K562 (cell line): ENCODE measurements around the gene ZDHHC14. TPM values are rescaled to one million over a fixed set of nuclear protein-coding genes. Genes with fewer than 3 reads are reported as not detected.

Experiments
- CBFA2T3 ChIP-seq: fragments of 450-650 bp; IDR thresholded peaks from 2 replicates; pipeline ENCODE4 v1.6.1; 2017
- EGR1 ChIP-seq: fragments of 450-650 bp; conservative IDR thresholded peaks from 2 replicates; pipeline ENCODE4 v1.6.1; 2017; ENCODE audit warnings: mild to moderate bottlenecking
- FOS ChIP-seq: IDR thresholded peaks from 3 replicates; pipeline ENCODE4 v1.6.1; 2011; ENCODE audit not compliant: insufficient read length; ENCODE audit errors: extremely low read depth
- GABPB2 ChIP-seq: fragments of 250-450 bp; sonication (Bioruptor Pico); conservative IDR thresholded peaks from 2 replicates; pipeline ENCODE4 v1.5.1; 2021; ENCODE audit warnings: mild to moderate bottlenecking
- MTA1 ChIP-seq: fragments of 450-650 bp; IDR thresholded peaks from 2 replicates; pipeline ENCODE4 v1.6.1; 2017; ENCODE audit warnings: borderline replicate concordance
- VEZF1 ChIP-seq: fragments of 200-800 bp; sonication (Bioruptor generic); IDR thresholded peaks from 2 replicates; pipeline ENCODE4 v1.6.1; 2017; ENCODE audit warnings: missing genetic modification characterization, missing compliant biosample characterization
- ZFP1 ChIP-seq: fragments of 450-650 bp; formaldehyde crosslinking; IDR thresholded peaks from 2 replicates; pipeline ENCODE4 v1.4.0; 2020; ENCODE audit warnings: mild to moderate bottlenecking, mixed read lengths
- ZFP36 ChIP-seq: fragments of 150-350 bp; IDR thresholded peaks from 2 replicates; pipeline ENCODE4 v1.6.1; 2018; ENCODE audit warnings: low read length, low read depth; ENCODE audit not compliant: partially characterized antibody
- ZNF274 ChIP-seq: IDR thresholded peaks from 2 replicates; pipeline ENCODE4 v1.6.1; 2011; ENCODE audit warnings: low read depth, mild to moderate bottlenecking, low read length, moderate library complexity, borderline replicate concordance
- ZNF583 ChIP-seq: fragments of 250-450 bp; sonication (Bioruptor Pico); IDR thresholded peaks from 2 replicates; pipeline ENCODE4 v1.4.0; 2020
- ZNF76 ChIP-seq: fragments of 250-450 bp; sonication (Bioruptor Pico); IDR thresholded peaks from 2 replicates; pipeline ENCODE4 v1.4.0; 2020; ENCODE audit warnings: mild to moderate bottlenecking, moderate library complexity, borderline replicate concordance
- polyA plus RNA-seq, 8 experiments: library from polyadenylated mRNA; depleted of rRNA in 4 of 8; stranded (reverse) in 5 of 8; unstranded in 3 of 8; fragments of >200 nt; fragmentation: Nextera tagmentation in 2 of 8; fragmentation: Illumina TruSeq in 1 of 8; extraction: Ambion mirVana in 2 of 8; extraction: Trizol in 1 of 8; gene quantifications; 2 replicates each; pipeline versions ENCODE4 v1.2.1 to v1.2.3, GENCODE V29; 2011 to 2014; ENCODE audit warnings: inconsistent platforms in 1 of 8, missing spikeins in 1 of 8
- total RNA-seq, 7 experiments: library from RNA; depleted of rRNA in 6 of 7; stranded (reverse); fragments of >200 nt in 6 of 7; fragmentation: Illumina TruSeq in 2 of 7; extraction: Trizol in 2 of 7; gene quantifications; 2 replicates each; pipeline versions ENCODE4 v1.2.1 to v1.2.3, GENCODE V29; 2011 to 2021; ENCODE audit warnings: low replicate concordance in 1 of 7
- TF ChIP-seq, protein P1 (sequence below): fragments of 450-650 bp; IDR thresholded peaks from 2 replicates; pipeline ENCODE4 v1.6.1; 2016
- TF ChIP-seq, protein P2 (sequence below): sonication (generic); formaldehyde crosslinking; IDR thresholded peaks from 2 replicates; pipeline ENCODE4 v1.8.0; 2022; ENCODE audit warnings: missing genetic modification reagents, mild to moderate bottlenecking, borderline replicate concordance

The ZDHHC14 gene
- total and polyA plus RNA-seq, 9 of the 15 experiments (the other 6 are each of a cell fraction or from before 2014, with no cell fraction given): 0.92 to 23.1 (median 13.8) TPM

DNA sequence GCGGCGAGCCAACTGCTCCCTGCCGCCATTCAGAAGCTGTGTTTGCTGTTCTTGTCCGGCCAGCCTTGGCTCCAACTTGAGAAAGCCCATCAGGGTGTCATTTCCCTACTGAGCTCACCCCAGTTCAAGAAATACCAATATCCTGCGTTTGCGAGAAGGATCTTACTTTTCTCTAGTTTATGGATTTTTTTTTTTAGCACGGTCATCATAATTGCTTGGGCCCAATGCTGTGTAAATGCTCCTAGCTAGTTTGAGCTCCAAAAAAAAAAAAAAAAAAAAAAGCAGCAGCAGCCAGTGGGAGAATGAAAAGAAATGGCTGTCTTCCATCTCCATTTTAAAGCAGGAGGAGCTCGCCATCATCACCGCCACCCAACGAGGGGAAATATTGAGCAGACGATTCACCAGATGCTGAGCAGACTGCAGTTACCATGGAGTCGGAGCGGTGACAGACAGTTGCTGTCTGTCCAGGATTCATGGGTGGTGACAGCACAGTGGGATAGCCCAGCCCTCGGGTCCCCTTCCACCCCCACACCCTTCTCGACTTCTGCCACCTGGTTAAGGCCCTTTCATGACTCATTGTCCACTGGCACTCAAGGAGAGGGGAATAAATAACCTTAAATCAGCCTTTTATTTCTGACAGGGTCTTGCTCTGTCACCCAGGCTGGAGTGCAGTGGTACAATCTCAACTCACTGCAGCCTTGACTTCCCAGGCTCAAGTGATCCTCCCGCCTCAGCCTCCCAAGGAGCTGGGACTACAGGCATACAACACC is 309.6 kb downstream of the ZDHHC14 start (continued):
- TF ChIP-seq, protein P1, sequence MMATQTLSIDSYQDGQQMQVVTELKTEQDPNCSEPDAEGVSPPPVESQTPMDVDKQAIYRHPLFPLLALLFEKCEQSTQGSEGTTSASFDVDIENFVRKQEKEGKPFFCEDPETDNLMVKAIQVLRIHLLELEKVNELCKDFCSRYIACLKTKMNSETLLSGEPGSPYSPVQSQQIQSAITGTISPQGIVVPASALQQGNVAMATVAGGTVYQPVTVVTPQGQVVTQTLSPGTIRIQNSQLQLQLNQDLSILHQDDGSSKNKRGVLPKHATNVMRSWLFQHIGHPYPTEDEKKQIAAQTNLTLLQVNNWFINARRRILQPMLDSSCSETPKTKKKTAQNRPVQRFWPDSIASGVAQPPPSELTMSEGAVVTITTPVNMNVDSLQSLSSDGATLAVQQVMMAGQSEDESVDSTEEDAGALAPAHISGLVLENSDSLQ: peak; percentile 88
- TF ChIP-seq FOS: no peak
- no peak for TF ChIP-seq ZNF274
- TF ChIP-seq GABPB2 (CRISPR knock-in tag): no peak
- TF ChIP-seq ZNF583 (CRISPR knock-in tag): no peak
- TF ChIP-seq CBFA2T3: no peak
- TF ChIP-seq, protein P2, sequence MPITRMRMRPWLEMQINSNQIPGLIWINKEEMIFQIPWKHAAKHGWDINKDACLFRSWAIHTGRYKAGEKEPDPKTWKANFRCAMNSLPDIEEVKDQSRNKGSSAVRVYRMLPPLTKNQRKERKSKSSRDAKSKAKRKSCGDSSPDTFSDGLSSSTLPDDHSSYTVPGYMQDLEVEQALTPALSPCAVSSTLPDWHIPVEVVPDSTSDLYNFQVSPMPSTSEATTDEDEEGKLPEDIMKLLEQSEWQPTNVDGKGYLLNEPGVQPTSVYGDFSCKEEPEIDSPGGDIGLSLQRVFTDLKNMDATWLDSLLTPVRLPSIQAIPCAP (CRISPR knock-in tag): no peak
- TF ChIP-seq ZFP1 (CRISPR knock-in tag): no peak
- no peak for TF ChIP-seq MTA1
- no peak for TF ChIP-seq ZNF76 (CRISPR knock-in tag)
- 0 out of 2 replicates have a peak, but pooled peaks have one; percentile 8 for TF ChIP-seq EGR1
- no peak for TF ChIP-seq ZFP36
- TF ChIP-seq VEZF1: no peak
